Stimulated activated CD4-positive, alpha-beta T cell treated with anti-CD3 and anti-CD28 coated beads, Interleukin-1b, Interleukin-23, amount 100 ng/mL, for 24 hours (primary cell): ENCODE data around the gene AKAP8.
"Not testable (repeated sequence)": the region's sequence is repeated elsewhere in the genome, so short reads cannot be mapped to it uniquely, and the experiment has no call there.

Experiments used
- DNase-seq, 4 experiments: peaks; one replicate each; pipeline ENCODE4 v3.0.0-alpha.2; 2020; ENCODE audit warnings: low read depth in 4 of 4, low spot score in 1 of 4

Gene AKAP8

GRCh38 chr19:15335992-15336391, 43.6 kb downstream of the AKAP8 start:
- DNase-seq, result not testable (repeated sequence)

- DNase-seq, result peak; percentile 42 to 70 (median 66)
Observed at GRCh38 chr19:15332311-15332996, 47.1 kb downstream of the AKAP8 start, which contains the start of gene BRD4. TSS of gene BRD4 (minus strand) at chr19:15332539. CDS start at chr19:15273099, 59,440 bp downstream.

- peak; percentile 26 to 54 (median 32) for DNase-seq
Observed at GRCh38 chr19:15331419-15332310, 47.9 kb downstream of the AKAP8 start.

- no peak for DNase-seq
Observed at GRCh38 chr19:15330801-15331418, 48.7 kb downstream of the AKAP8 start.

GRCh38 chr19:15328312-15328711, 51.3 kb downstream of the AKAP8 start:
- DNase-seq, result no peak

GRCh38 chr19:15324791-15325519, 54.6 kb downstream of the AKAP8 start:
- no peak for DNase-seq

- no peak for DNase-seq
Observed at GRCh38 chr19:15323496-15324235, 55.9 kb downstream of the AKAP8 start.

- DNase-seq, result no peak
Observed at GRCh38 chr19:15321739-15322138, 57.8 kb downstream of the AKAP8 start.

DNA sequence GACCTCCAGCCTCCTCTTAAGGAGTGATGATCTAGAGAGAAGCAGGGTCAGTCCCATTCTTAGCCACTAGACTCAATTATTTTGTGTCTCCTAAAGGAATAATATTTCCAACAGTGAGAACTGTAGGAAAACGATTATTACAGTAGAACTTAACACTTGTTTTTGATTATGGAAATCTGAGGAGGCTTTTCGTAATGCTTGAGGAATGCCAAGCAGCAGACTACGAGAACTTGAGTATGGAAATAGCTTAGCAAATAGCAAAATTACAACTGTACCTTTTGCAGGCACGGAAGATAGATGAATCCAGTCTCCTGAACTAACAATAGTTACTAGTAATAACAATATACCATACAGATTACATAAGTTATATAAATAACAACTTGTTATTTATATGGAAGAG, 59.5 kb downstream of the AKAP8 start:
- no peak for DNase-seq

DNA sequence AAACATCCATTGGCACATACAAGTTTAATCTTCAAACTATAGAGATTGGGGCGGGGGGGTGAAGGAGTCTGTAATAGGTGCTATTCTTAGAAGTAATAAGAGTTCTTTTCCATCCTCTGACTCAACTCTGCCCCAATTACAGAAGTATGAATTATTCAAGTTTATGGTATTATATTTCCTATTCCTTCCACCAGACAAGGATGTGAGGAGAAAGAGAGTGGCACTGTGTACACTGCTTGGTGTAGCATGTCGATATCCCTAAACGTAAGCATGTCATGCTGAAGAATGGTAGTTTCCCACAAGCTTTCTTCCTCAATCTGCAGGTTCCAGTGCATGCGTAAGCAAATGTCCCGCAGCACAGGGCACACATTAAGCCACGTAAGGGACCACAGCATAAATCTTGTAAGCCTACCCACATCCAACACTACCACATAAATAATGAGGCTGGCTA, 61.3 kb downstream of the AKAP8 start:
- no peak for DNase-seq

- DNase-seq, result no peak
Observed at GRCh38 chr19:15317392-15318071, 62.1 kb downstream of the AKAP8 start.

- DNase-seq, result no peak
Observed at GRCh38 chr19:15316498-15316897, 63.1 kb downstream of the AKAP8 start.

DNA sequence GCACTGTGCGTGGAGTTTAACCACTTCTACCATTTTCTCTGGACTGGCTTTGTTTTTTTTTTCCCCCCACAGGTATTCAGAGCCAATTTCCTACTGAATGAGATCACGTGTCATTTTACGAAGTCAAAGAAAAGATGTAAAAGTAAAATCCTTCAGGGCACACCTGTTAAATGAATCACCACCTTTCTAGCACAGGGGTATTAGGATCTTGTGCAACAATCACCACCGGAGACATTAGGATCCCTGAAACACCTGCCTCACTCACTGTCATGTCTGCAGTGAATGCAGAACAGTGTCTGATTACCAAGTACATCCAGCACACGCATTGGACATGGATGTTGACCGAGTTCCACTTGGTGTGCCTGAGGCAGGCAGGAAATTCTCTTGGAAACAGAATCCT, 64.5 kb downstream of the AKAP8 start:
- no peak for DNase-seq

DNA sequence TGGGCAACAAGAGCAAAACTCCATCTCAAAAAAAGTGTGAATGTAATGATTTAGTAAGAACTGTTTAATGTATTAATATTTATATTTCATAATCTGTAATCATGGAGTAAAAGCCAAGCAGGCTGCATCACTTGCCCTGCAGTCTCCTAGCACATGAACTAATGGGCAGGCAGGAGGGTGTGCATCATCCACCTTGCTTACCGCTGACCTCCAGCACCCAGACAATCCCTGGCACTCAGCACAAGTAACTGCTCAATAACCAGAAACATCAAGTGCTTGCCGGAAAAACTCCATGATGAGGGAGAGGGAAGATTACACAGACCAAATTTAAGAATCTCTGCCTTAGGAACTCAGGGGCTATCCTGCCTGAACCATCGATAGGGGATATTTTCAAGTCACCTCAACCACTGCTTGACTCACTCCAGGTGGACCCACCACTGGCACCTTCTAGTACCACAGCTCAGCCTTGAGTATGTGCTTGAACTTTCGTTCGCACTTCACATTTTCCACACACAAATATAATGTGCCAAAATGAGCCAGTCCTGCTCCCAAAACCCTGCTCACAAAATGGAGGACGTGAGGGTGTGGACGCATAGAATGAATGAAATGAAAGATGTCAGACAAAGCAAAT, 65.8 kb downstream of the AKAP8 start:
- no peak for DNase-seq

DNA sequence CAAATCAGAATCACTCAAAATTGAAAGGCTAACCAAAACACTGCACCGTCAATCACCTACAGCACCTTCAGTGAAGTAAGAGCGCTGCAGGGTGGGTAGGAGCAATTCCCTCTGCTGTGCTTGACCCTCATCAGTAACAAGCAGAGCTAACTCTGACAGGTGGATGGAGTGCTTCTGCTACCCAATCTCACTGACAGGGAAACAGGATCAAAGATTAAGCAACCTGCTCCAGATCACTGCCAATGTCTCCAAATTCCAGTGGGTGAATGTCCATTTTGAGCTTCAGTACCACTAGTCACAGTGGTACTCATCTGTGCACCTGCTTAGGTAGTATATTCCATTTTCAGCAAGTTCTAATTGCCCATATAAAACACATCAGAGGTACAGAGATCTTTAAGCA, 72.4 kb downstream of the AKAP8 start:
- no peak for DNase-seq

GRCh38 chr19:15305582-15306334, 73.8 kb downstream of the AKAP8 start:
- DNase-seq, result no peak

DNA sequence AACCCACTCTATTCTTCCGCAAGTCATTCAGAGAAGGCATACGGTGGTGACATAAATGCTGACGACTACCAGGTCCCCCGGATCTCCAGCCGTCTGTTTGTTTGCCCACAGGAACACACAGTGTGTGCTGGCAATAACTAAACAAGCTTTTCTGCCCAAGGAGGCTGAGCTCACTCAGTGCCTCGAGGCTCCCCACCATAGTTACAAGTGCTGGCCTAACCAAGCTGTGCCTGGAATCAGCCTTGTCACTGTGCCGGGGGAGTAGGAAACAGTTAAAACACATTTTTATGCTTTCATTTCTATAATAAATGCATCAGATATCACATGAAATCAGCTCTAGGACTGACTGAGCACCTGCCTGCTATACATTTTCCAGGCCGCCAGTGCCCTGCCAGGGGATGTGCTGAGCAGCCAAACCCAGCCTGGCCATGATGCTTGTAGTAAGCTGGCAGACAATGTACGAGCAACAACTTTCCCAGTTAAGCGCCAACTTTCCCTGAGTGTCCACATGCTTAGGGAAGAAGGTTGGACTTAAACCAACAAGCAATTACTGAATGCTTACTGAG, 75.4 kb downstream of the AKAP8 start:
- DNase-seq, result peak in 1 of 4 experiments; percentile 19
